GM23338 (cell line): ENCODE results near the gene CARMIL1. TPM values are rescaled to one million over a fixed set of nuclear protein-coding genes. Genes with fewer than 3 reads are reported as not detected.

ENCODE experiments used
- ATAC-seq: fragments of 200-7000 bp; cut with Tn5 transposase; 3 replicates; pipeline ENCODE4 v1.9.1; 2020
- DNase-seq: peaks from one replicate; pipeline ENCODE4 v3.0.0-alpha.2; 2015; ENCODE audit warnings: low spot score
- H2AFZ ChIP-seq: fragments of 200-600 bp; sonication (generic); 2 replicates; pipeline ENCODE4 v1.8.0; 2016; ENCODE audit warnings: antibody characterized with exemption, mild to moderate bottlenecking, moderate library complexity
- H3F3A ChIP-seq: fragments of 200-600 bp; sonication (generic); replicated peaks from 2 replicates; pipeline ENCODE4 v1.8.0; 2017; ENCODE audit warnings: antibody characterized with exemption, mixed run types, low read depth
- H3K27ac ChIP-seq: fragments of 200-600 bp; sonication (generic); 2 replicates; pipeline ENCODE4 v1.6.1; 2016; ENCODE audit warnings: low read depth
- H3K27me3 ChIP-seq: fragments of 200-600 bp; sonication (generic); 2 replicates; pipeline ENCODE4 v1.8.0; 2016; ENCODE audit warnings: mild to moderate bottlenecking, mixed run types, moderate library complexity; ENCODE audit not compliant: insufficient read depth
- H3K36me3 ChIP-seq: fragments of 200-600 bp; sonication (generic); 2 replicates; pipeline ENCODE4 v1.8.0; 2016; ENCODE audit warnings: mild to moderate bottlenecking; ENCODE audit not compliant: insufficient read depth
- H3K4me1 ChIP-seq: fragments of 200-600 bp; sonication (generic); 2 replicates; pipeline ENCODE4 v1.8.0; 2016; ENCODE audit warnings: mild to moderate bottlenecking, moderate library complexity; ENCODE audit not compliant: insufficient read depth
- H3K4me2 ChIP-seq: fragments of 200-600 bp; sonication (generic); 2 replicates; pipeline ENCODE4 v1.7.1; 2017; ENCODE audit warnings: mixed run types
- H3K4me3 ChIP-seq: fragments of 200-600 bp; sonication (generic); 2 replicates; pipeline ENCODE4 v1.6.1; 2016; ENCODE audit warnings: mixed run types
- H3K79me2 ChIP-seq: fragments of 200-600 bp; sonication (generic); replicated peaks from 2 replicates; pipeline ENCODE4 v1.8.0; 2017; ENCODE audit warnings: mild to moderate bottlenecking; ENCODE audit not compliant: insufficient read depth
- H3K9me2 ChIP-seq: fragments of 200-600 bp; sonication (generic); 2 replicates; pipeline ENCODE4 v1.8.0; 2017; ENCODE audit not compliant: insufficient read depth
- H4K20me1 ChIP-seq: fragments of 200-600 bp; sonication (generic); replicated peaks from 2 replicates; pipeline ENCODE4 v1.8.0; 2017; ENCODE audit warnings: mild to moderate bottlenecking; ENCODE audit not compliant: insufficient read depth
- H3K27ac Mint-ChIP-seq: 2 replicates; pipeline ENCODE4 v1.8.0; 2020; ENCODE audit warnings: inconsistent platforms, mild to moderate bottlenecking, moderate library complexity, mixed read lengths
- H3K27me3 Mint-ChIP-seq: 3 replicates; pipeline ENCODE4 v1.8.0; 2022; ENCODE audit warnings: low read depth, mild to moderate bottlenecking, moderate library complexity, mixed read lengths, inconsistent platforms; ENCODE audit not compliant: insufficient read depth, poor library complexity
- H3K36me3 Mint-ChIP-seq: 3 replicates; pipeline ENCODE4 v1.8.0; 2021; ENCODE audit warnings: low read depth, mild to moderate bottlenecking, inconsistent platforms, moderate library complexity, mixed read lengths
- H3K4me1 Mint-ChIP-seq: 3 replicates; pipeline ENCODE4 v1.8.0; 2020; ENCODE audit warnings: mild to moderate bottlenecking, inconsistent platforms, mixed read lengths
- H3K4me3 Mint-ChIP-seq: 3 replicates; pipeline ENCODE4 v1.8.0; 2021; ENCODE audit warnings: moderate library complexity, mild to moderate bottlenecking, inconsistent platforms, mixed read lengths
- H3K9me3 Mint-ChIP-seq: 3 replicates; pipeline ENCODE4 v1.8.0; 2020; ENCODE audit warnings: moderate library complexity, mild to moderate bottlenecking, inconsistent platforms, mixed read lengths
- CREB1 ChIP-seq: fragments of 250-450 bp; sonication (Bioruptor Pico); IDR thresholded peaks from 2 replicates; pipeline ENCODE4 v1.5.0; 2020; ENCODE audit warnings: low read depth, mild to moderate bottlenecking, moderate library complexity
- EZH2phosphoT487 ChIP-seq: fragments of 200-600 bp; sonication (generic); IDR thresholded peaks from one replicate; pipeline ENCODE4 v1.8.1; 2018; ENCODE audit warnings: antibody characterized with exemption; ENCODE audit not compliant: unreplicated experiment
- POLR2AphosphoS5 ChIP-seq: IDR thresholded peaks from 2 replicates; pipeline ENCODE4 v1.6.1; 2016; ENCODE audit warnings: antibody characterized with exemption, low read depth
- ZNF114 ChIP-seq: fragments of 250-450 bp; sonication (Bioruptor Pico); IDR thresholded peaks from 2 replicates; pipeline ENCODE4 v1.5.0; 2020; ENCODE audit warnings: mild to moderate bottlenecking, moderate library complexity
- polyA plus RNA-seq: library from polyadenylated mRNA; unstranded; fragments of >200 nt; fragmentation: Nextera tagmentation; extraction: Ambion mirVana; gene quantifications from 2 replicates; pipeline ENCODE4 v1.2.1, GENCODE V29; 2016
- total RNA-seq: library from RNA; depleted of rRNA; stranded (reverse); fragments of >200 nt; shearing (Covaris generic); gene quantifications from 2 replicates; pipeline ENCODE4 v1.2.3, GENCODE V29; 2014
- TF ChIP-seq, protein P1 (sequence below): fragments of 250-450 bp; sonication (Bioruptor Pico); IDR thresholded peaks from 2 replicates; pipeline ENCODE4 v1.5.0; 2020; ENCODE audit warnings: mild to moderate bottlenecking, moderate library complexity
- TF ChIP-seq, protein P2 (sequence below), 2 experiments: fragments of 200-600 bp in 1 of 2; sonication (generic) in 1 of 2; conservative IDR thresholded peaks; 2 replicates each; pipeline versions ENCODE4 v1.5.1 to v1.6.1; 2016 to 2017; ENCODE audit warnings: antibody characterized with exemption in 2 of 2, low read depth in 2 of 2, mild to moderate bottlenecking in 2 of 2, moderate library complexity in 1 of 2

The CARMIL1 gene
- total and polyA plus RNA-seq, 2 experiments from 2014 or later, result 43.2 to 66.9 TPM

DNA sequence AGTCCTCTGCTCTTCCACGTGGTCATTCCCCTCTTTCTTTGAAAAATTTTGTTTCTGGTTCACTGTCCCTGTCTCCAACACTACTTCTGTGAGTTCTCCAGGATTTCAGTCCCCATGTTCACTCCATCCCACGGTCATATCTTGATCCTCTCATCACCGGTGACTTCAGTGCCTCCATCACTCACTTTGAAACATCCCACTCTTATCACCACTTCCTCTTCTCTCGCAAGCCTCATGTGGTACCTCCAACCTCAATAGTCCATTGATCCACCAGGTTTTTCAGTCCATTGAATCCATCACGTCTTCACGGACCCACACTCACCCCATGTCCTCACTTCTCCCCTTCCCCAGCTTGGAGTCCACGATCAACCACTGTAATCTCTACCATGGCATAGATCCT lies 64.8 kb downstream of the CARMIL1 start:
- no peak for TF ChIP-seq ZNF114 (CRISPR knock-in tag)
- no peak for TF ChIP-seq EZH2phosphoT487
- no peak for TF ChIP-seq POLR2AphosphoS5
- no peak for TF ChIP-seq CREB1 (CRISPR knock-in tag)
- TF ChIP-seq, protein P1, sequence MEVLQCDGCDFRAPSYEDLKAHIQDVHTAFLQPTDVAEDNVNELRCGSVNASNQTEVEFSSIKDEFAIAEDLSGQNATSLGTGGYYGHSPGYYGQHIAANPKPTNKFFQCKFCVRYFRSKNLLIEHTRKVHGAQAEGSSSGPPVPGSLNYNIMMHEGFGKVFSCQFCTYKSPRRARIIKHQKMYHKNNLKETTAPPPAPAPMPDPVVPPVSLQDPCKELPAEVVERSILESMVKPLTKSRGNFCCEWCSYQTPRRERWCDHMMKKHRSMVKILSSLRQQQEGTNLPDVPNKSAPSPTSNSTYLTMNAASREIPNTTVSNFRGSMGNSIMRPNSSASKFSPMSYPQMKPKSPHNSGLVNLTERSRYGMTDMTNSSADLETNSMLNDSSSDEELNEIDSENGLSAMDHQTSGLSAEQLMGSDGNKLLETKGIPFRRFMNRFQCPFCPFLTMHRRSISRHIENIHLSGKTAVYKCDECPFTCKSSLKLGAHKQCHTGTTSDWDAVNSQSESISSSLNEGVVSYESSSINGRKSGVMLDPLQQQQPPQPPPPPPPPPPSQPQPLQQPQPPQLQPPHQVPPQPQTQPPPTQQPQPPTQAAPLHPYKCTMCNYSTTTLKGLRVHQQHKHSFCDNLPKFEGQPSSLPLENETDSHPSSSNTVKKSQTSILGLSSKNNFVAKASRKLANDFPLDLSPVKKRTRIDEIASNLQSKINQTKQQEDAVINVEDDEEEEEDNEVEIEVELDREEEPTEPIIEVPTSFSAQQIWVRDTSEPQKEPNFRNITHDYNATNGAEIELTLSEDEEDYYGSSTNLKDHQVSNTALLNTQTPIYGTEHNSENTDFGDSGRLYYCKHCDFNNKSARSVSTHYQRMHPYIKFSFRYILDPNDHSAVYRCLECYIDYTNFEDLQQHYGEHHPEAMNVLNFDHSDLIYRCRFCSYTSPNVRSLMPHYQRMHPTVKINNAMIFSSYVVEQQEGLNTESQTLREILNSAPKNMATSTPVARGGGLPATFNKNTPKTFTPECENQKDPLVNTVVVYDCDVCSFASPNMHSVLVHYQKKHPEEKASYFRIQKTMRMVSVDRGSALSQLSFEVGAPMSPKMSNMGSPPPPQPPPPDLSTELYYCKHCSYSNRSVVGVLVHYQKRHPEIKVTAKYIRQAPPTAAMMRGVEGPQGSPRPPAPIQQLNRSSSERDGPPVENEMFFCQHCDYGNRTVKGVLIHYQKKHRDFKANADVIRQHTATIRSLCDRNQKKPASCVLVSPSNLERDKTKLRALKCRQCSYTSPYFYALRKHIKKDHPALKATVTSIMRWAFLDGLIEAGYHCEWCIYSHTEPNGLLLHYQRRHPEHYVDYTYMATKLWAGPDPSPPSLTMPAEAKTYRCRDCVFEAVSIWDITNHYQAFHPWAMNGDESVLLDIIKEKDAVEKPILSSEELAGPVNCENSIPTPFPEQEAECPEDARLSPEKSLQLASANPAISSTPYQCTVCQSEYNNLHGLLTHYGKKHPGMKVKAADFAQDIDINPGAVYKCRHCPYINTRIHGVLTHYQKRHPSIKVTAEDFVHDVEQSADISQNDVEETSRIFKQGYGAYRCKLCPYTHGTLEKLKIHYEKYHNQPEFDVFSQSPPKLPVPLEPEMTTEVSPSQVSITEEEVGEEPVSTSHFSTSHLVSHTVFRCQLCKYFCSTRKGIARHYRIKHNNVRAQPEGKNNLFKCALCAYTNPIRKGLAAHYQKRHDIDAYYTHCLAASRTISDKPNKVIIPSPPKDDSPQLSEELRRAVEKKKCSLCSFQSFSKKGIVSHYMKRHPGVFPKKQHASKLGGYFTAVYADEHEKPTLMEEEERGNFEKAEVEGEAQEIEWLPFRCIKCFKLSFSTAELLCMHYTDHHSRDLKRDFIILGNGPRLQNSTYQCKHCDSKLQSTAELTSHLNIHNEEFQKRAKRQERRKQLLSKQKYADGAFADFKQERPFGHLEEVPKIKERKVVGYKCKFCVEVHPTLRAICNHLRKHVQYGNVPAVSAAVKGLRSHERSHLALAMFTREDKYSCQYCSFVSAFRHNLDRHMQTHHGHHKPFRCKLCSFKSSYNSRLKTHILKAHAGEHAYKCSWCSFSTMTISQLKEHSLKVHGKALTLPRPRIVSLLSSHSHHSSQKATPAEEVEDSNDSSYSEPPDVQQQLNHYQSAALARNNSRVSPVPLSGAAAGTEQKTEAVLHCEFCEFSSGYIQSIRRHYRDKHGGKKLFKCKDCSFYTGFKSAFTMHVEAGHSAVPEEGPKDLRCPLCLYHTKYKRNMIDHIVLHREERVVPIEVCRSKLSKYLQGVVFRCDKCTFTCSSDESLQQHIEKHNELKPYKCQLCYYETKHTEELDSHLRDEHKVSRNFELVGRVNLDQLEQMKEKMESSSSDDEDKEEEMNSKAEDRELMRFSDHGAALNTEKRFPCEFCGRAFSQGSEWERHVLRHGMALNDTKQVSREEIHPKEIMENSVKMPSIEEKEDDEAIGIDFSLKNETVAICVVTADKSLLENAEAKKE, result no peak
- TF ChIP-seq, protein P2, sequence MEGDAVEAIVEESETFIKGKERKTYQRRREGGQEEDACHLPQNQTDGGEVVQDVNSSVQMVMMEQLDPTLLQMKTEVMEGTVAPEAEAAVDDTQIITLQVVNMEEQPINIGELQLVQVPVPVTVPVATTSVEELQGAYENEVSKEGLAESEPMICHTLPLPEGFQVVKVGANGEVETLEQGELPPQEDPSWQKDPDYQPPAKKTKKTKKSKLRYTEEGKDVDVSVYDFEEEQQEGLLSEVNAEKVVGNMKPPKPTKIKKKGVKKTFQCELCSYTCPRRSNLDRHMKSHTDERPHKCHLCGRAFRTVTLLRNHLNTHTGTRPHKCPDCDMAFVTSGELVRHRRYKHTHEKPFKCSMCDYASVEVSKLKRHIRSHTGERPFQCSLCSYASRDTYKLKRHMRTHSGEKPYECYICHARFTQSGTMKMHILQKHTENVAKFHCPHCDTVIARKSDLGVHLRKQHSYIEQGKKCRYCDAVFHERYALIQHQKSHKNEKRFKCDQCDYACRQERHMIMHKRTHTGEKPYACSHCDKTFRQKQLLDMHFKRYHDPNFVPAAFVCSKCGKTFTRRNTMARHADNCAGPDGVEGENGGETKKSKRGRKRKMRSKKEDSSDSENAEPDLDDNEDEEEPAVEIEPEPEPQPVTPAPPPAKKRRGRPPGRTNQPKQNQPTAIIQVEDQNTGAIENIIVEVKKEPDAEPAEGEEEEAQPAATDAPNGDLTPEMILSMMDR (conservative IDR thresholded peaks at IDR 0.05; ENCODE audit: low read depth in 2 of 2), result no peak
- H3K27me3 Mint-ChIP-seq, result peaks cover 1% of the 10 kb centered on the region
- Histone ChIP-seq H2AFZ (no peak overlapping the region), H3K4me2 (no peak overlapping the region), H3K4me1 (peaks cover 46% of the 10 kb centered on the region), H3F3A (0 out of 2 replicates have a peak, but pooled peaks cover 4% of the 10 kb centered on the region), H3K79me2 (peaks cover 81% of the 10 kb centered on the region), H3K27me3 (no peaks in the 10 kb centered on the region), H3K4me3 (no peak overlapping the region), H3K36me3 (no peaks in the 10 kb centered on the region), H3K9me2 (peaks cover 9% of the 10 kb centered on the region; the same call in 1 of the 2 replicates), H3K27ac (no peak overlapping the region), H4K20me1 (peaks cover 4% of the 10 kb centered on the region; the same call in 1 of the 2 replicates)
- no peaks in the 10 kb centered on the region for H3K36me3 Mint-ChIP-seq
- DNase-seq (no peak), ATAC-seq (no peak)
- peaks cover 34% of the 10 kb centered on the region for H3K4me1 Mint-ChIP-seq
- no peak overlapping the region for H3K27ac Mint-ChIP-seq
- no peaks in the 10 kb centered on the region for H3K9me3 Mint-ChIP-seq
- H3K4me3 Mint-ChIP-seq, result no peak overlapping the region
